GM19025 (cell line): ENCODE measurements around the gene CNTNAP5.

Source experiments
- ATAC-seq: cut with Tn5 transposase; IDR thresholded peaks from one replicate; pipeline ENCODE4 v1.9.1; 2021; ENCODE audit warnings: mild to moderate bottlenecking, low read depth, moderate library complexity; ENCODE audit not compliant: unreplicated experiment

CNTNAP5 gene

DNA sequence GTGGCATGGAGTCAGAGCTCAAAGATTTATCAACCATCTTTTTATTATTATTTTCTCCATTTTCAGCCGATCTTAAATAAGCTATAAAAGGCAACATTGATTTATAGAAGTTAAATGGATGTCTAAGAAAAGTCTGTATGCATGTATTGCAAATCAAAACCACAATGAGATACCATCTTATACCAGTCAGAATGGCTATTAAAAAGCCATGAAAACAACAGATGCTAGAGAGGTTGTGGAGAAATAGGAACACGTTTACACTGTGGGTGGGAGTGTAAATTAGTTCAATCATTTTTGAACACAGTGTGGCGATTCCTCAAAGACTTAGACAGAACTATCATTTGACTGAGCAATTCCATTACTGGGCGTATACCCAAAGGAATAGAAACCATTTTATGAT, 731.0 kb downstream of the CNTNAP5 start:
- no peak for ATAC-seq

DNA sequence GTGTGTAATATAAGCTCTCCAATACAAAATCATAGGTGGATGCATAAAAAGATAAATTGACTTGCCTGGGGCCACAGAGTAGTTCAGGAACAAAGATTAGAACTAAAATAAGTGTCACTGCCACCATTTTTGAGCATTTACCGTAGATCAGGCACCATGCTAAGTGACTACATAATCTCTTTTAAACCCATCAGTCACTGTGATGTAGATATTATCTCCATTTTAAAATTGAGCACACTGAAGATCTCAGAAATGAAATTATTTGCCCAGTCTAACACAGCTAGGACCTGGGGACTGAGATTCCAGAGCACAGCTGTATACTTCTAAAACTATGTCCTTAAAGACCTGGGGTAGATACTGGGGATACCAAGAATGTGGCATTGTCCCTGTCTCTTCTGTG, 737.3 kb downstream of the CNTNAP5 start:
- no peak for ATAC-seq

GRCh38 chr2:124763611-124764010, 738.5 kb downstream of the CNTNAP5 start:
- ATAC-seq: no peak

DNA sequence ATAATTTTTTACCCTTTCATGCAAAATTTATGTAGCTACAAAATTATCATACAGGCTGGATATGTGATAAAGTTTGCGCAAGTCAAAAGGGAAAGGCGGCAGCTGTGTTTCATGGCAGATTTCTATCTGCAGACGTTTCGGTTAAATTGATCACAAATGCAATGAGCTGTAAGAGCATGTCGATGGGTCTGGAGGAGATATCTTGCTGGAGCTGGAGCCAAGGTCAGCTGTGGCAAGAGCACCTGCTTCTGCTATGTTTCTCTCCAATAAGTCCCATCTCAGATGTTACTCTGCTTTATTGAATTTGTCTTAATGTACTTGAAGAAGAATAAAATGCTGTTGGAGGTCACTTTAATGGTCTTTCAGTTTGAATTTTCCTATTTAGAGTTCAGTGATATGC, 749.7 kb downstream of the CNTNAP5 start:
- no peak for ATAC-seq

- ATAC-seq: no peak
Observed at GRCh38 chr2:124776332-124776731, 751.2 kb downstream of the CNTNAP5 start.

DNA sequence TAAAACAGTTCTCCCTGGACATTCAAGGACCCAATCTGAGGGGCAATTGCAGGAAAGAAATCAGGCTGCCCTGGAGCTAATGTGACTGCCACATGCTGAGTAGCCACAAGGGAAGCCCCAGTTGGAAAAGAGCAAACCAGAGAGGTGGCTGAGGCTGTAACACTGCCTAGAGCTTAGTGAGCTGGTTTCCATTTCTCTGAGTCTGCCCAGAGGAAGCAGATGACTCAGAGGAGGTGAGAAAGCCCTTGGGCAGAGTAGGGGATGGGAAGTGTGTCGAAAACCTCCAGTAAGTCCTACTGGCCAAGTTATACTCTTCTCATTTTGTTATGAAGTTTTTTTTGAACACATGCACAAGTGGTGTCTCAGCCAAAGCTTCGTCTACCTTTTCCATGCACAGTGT, 753.0 kb downstream of the CNTNAP5 start:
- no peak for ATAC-seq

GRCh38 chr2:124796647-124797046, 771.6 kb downstream of the CNTNAP5 start:
- ATAC-seq: no peak

DNA sequence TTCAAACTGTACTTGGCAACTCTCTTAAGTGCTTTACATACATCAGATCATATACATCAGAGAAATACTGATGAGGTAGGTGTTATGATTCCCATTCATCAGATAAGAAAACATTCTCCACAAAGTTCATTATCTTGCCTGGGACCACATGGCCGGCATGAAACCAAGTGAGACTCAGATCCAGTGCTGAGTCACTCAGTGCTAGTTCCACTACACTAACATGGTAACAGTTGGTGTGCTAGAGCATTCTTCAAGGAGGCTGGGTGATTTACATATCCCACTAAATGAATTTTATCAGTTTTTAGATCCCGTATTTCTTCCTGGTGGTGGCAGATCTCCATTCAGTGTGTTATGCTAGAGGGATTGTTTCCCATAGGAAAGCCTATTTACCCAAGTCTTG, 772.0 kb downstream of the CNTNAP5 start:
- ATAC-seq: no peak

GRCh38 chr2:124798551-124798950, 773.5 kb downstream of the CNTNAP5 start:
- no peak for ATAC-seq

GRCh38 chr2:124804014-124804940, 779.2 kb downstream of the CNTNAP5 start:
- ATAC-seq: no peak

GRCh38 chr2:124805060-124805459, 780.0 kb downstream of the CNTNAP5 start:
- ATAC-seq: peak; percentile 94

GRCh38 chr2:124810132-124810531, 785.0 kb downstream of the CNTNAP5 start:
- no peak for ATAC-seq

GRCh38 chr2:124814968-124815745, 790.1 kb downstream of the CNTNAP5 start:
- no peak for ATAC-seq

DNA sequence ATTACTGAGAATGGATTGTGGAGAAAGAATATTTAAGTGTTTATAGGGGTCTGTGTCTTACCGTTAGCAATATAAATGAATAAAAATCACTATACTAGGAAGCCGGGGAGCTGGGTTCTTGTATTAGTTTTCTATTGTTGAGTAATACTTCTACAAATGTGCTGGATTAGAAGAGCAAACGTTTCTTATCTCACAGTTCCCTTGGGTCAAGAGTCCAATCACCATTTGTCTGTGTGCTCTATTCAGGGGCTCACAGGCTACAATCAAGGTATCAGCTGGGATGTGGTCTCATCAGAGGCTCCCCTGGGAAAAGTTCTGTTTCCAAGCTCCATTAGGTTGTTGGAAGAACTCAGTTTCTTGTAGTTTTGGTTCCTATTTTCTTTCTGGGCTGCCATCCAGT, 790.9 kb downstream of the CNTNAP5 start:
- ATAC-seq: no peak

DNA sequence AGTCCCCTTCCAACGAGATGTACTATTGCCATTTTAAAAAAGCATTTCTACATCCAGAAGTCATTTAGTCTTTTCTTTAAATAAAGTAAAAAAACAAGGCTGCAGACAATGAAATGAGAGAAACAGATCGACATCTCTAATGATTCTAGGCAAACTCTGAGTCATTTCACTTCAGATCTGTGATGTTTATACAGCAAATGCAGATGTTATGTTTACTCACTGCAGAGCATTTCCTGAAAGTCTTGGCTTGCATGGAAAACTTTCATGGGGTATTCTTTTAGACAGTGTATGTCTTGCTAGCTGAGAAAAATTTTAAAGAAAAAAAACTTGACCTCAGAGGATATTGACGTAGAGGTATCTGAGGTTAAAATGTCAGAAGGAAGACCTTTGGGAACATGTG, 797.4 kb downstream of the CNTNAP5 start:
- ATAC-seq: no peak

- no peak for ATAC-seq
Observed at GRCh38 chr2:124824441-124824840, 799.4 kb downstream of the CNTNAP5 start.

- ATAC-seq: no peak
Observed at GRCh38 chr2:124832521-124832920, 807.4 kb downstream of the CNTNAP5 start.

DNA sequence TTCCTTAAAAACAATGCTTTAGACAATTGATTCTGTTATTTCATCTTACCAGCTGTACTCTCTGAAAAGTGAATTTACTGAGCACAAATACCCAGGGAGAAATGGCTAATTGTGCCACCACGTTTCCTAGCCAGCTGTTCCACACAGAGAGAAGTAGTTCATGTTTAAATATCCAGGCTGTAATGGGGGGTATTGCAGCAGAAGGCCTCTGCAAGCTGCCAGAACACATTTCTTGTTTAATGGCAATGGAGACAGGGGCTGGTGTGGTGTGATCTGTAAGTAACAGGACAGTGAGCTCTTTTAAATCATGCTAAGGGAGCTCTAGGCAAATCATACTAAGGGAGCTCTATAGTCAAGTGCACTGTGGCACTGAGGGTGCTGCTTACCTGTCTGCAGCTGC, 809.2 kb downstream of the CNTNAP5 start:
- ATAC-seq: no peak

DNA sequence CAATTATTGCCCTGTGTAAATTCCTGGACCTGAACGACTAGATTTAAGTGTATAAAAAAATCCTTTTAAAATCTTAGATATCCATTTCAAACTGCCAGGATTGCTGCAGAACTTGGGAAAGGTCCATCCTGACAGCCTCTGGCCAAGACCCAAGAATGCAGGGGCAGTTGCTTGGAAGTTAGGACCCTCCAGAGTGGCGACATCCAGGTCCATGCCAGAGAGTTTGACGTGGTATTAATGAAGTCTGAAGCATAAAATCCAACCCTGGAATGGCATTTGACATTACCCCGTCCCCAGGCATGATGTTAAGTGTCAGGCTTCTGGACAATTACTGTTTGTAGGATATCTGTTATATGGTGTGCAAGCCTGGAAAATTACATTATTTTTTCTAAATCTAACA, 810.2 kb downstream of the CNTNAP5 start:
- no peak for ATAC-seq

GRCh38 chr2:124836416-124836815, 811.3 kb downstream of the CNTNAP5 start:
- ATAC-seq: no peak

GRCh38 chr2:124837496-124837895, 812.4 kb downstream of the CNTNAP5 start:
- ATAC-seq: no peak

GRCh38 chr2:124838406-124838805, 813.3 kb downstream of the CNTNAP5 start:
- ATAC-seq: no peak
